Measurements from ENCODE around the gene NDUFA8. TPM values are rescaled to one million over a fixed set of nuclear protein-coding genes. Genes with fewer than 3 reads are reported as not detected.
A peak's percentile ranks its signal among the peaks of the same experiment; 100 is the strongest.

NDUFA8 gene
- polyA plus RNA-seq, 1 experiment, result 52.4 TPM

- peaks cover 5% of the 10 kb centered on the region for H3K36me3 ChIP-seq (ENCODE audit: control insufficient read depth, insufficient read depth, low read length)
- DNase-seq (ENCODE audit: low read depth), result no peak
- no peak overlapping the region for H3K4me3 ChIP-seq (ENCODE audit: low read depth, low read length)
- ChIA-PET CTCF (interaction anchor here (0.9 to 1.2 kb wide), 3 partner anchors 11 to 41 kb away, joined by 3 read pairs; no protein-coding TSS in a partner anchor), POLR2A (no interaction called here)
- TF ChIP-seq, protein P1, sequence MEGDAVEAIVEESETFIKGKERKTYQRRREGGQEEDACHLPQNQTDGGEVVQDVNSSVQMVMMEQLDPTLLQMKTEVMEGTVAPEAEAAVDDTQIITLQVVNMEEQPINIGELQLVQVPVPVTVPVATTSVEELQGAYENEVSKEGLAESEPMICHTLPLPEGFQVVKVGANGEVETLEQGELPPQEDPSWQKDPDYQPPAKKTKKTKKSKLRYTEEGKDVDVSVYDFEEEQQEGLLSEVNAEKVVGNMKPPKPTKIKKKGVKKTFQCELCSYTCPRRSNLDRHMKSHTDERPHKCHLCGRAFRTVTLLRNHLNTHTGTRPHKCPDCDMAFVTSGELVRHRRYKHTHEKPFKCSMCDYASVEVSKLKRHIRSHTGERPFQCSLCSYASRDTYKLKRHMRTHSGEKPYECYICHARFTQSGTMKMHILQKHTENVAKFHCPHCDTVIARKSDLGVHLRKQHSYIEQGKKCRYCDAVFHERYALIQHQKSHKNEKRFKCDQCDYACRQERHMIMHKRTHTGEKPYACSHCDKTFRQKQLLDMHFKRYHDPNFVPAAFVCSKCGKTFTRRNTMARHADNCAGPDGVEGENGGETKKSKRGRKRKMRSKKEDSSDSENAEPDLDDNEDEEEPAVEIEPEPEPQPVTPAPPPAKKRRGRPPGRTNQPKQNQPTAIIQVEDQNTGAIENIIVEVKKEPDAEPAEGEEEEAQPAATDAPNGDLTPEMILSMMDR (IDR thresholded peaks at IDR 0.05; ENCODE audit: insufficient read depth, low read depth, low read length), result no peak
- no peaks in the 10 kb centered on the region for H3K27me3 ChIP-seq (ENCODE audit: control insufficient read depth, insufficient read depth, low read length)
These were observed 8.2 kb downstream of the NDUFA8 start for GRCh38 chr9:122151267-122151828.

DNA sequence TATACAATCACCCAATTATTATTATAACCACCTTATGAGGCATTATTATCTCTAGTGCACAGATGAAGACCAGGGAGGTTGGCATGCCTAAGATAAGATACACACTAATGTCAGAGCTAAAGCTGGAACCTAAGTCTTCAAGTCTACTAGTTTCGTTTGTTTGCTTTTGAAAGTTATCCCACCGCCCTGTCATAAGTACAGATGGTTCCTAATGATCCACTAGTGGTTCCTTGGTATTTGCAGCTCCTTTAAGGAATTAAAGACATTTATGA, 14.1 kb downstream of the NDUFA8 start:
- ChIA-PET CTCF (interaction anchor here (0.8 to 4.7 kb wide), 9 partner anchors 8 to 205 kb away, joined by 3 to 28 read pairs (median 5); partner anchors contain the start of genes MORN5 and NDUFA8), POLR2A (no interaction called here)
- TF ChIP-seq, protein P1 (IDR thresholded peaks at IDR 0.05; ENCODE audit: insufficient read depth, low read depth, low read length), result no peak
- Histone ChIP-seq H3K36me3 (ENCODE audit: control insufficient read depth, insufficient read depth, low read length) (peaks cover 11% of the 10 kb centered on the region), H3K27me3 (ENCODE audit: control insufficient read depth, insufficient read depth, low read length) (no peaks in the 10 kb centered on the region), H3K4me3 (ENCODE audit: low read depth, low read length) (no peak overlapping the region)
- no peak for DNase-seq (ENCODE audit: low read depth)

GRCh38 chr9:122144836-122145591, 14.6 kb downstream of the NDUFA8 start:
- Histone ChIP-seq H3K4me3 (ENCODE audit: low read depth, low read length) (no peak overlapping the region), H3K27me3 (ENCODE audit: control insufficient read depth, insufficient read depth, low read length) (no peaks in the 10 kb centered on the region), H3K36me3 (ENCODE audit: control insufficient read depth, insufficient read depth, low read length) (peaks cover 11% of the 10 kb centered on the region)
- POLR2A ChIA-PET, result interaction anchor here (0.6 kb wide), 1 partner anchor 15 kb away, joined by 3 read pairs; the partner anchor contains the start of genes MORN5 and NDUFA8
- no peak for DNase-seq (ENCODE audit: low read depth)
- CTCF ChIA-PET, result interaction anchor here (0.8 to 4.7 kb wide), 9 partner anchors 9 to 205 kb away, joined by 3 to 28 read pairs (median 5); partner anchors contain the start of genes MORN5 and NDUFA8
- TF ChIP-seq, protein P1 (IDR thresholded peaks at IDR 0.05; ENCODE audit: insufficient read depth, low read depth, low read length), result peak; percentile 49

DNA sequence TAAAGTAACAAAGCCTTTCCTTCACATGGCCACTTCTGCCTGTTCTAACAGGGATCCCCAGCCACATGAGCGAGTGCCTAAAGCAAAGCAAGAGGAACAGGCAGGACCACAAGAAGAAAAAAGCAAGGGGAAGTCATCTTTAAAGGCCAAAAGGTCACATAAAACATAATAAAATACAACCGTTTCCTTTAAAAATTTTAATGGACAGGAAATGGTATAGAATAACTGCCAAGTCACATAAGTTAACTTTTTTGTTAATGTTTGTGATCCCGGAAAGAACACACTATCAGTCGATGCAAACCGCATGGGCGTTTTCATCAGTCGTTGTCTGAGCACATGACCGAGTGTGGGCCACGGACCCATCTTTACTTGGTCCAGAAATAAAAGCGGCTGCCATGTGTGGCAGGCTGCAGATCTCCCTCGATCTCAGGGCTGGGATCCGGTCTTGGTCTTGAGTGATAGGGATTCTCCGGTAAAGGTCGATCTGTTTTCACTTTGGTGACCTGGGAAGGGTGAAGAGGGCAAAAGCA, 15.6 kb downstream of the NDUFA8 start:
- Histone ChIP-seq H3K4me3 (ENCODE audit: low read depth, low read length) (no peak overlapping the region), H3K36me3 (ENCODE audit: control insufficient read depth, insufficient read depth, low read length) (peaks cover 11% of the 10 kb centered on the region), H3K27me3 (ENCODE audit: control insufficient read depth, insufficient read depth, low read length) (no peaks in the 10 kb centered on the region)
- POLR2A ChIA-PET, result no interaction called here
- TF ChIP-seq, protein P1 (IDR thresholded peaks at IDR 0.05; ENCODE audit: insufficient read depth, low read depth, low read length), result no peak
- CTCF ChIA-PET, result interaction anchor here (1.6 to 4.7 kb wide), 5 partner anchors 12 to 206 kb away, joined by 4 to 28 read pairs (median 8); no protein-coding TSS in a partner anchor
- DNase-seq (ENCODE audit: low read depth), result no peak

DNA sequence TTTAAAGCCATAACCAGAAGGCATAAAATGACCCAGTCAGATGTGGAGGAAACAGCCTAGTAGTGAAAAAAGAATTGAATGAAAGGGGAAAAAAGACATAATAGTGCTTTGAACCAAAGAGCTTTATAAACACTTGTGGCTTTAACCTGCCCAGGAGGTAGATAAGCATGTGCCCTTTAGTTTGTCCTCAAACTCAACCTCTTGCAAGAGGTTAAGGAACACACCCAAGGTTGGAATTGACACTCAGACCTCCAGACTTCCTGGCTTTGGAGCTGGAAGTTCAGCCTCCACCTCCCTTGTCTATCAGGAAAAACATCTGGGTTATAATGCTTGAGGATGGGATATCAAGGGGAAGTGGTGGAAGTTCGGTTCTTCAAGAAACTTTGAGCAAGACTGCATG, 16.3 kb downstream of the NDUFA8 start:
- Histone ChIP-seq H3K4me3 (ENCODE audit: low read depth, low read length) (no peak overlapping the region), H3K36me3 (ENCODE audit: control insufficient read depth, insufficient read depth, low read length) (peaks cover 11% of the 10 kb centered on the region), H3K27me3 (ENCODE audit: control insufficient read depth, insufficient read depth, low read length) (no peaks in the 10 kb centered on the region)
- no peak for DNase-seq (ENCODE audit: low read depth)
- ChIA-PET POLR2A (no interaction called here), CTCF (interaction anchor here (1.7 to 4.7 kb wide), 3 partner anchors 12 to 44 kb away, joined by 4 to 28 read pairs (median 4); no protein-coding TSS in a partner anchor)
- TF ChIP-seq, protein P1 (IDR thresholded peaks at IDR 0.05; ENCODE audit: insufficient read depth, low read depth, low read length), result no peak

Measured in BJ (cell line).